HL-60/S4 treated with retinoic acid at 250 ng/mL for 4 days and 3 days (cell line): ENCODE results near the gene AOPEP.
"Not testable (repeated sequence)": the region's sequence is repeated elsewhere in the genome, so short reads cannot be mapped to it uniquely, and the experiment has no call there.

Experiments
- in situ Hi-C: fragments of 300-500 bp; cut with MboI; formaldehyde crosslinking; loops from 2 replicates; pipeline ENCODE4 v1.7.0; 2022; ENCODE audit warnings: low sequenced_read_pairs

The AOPEP gene

DNA sequence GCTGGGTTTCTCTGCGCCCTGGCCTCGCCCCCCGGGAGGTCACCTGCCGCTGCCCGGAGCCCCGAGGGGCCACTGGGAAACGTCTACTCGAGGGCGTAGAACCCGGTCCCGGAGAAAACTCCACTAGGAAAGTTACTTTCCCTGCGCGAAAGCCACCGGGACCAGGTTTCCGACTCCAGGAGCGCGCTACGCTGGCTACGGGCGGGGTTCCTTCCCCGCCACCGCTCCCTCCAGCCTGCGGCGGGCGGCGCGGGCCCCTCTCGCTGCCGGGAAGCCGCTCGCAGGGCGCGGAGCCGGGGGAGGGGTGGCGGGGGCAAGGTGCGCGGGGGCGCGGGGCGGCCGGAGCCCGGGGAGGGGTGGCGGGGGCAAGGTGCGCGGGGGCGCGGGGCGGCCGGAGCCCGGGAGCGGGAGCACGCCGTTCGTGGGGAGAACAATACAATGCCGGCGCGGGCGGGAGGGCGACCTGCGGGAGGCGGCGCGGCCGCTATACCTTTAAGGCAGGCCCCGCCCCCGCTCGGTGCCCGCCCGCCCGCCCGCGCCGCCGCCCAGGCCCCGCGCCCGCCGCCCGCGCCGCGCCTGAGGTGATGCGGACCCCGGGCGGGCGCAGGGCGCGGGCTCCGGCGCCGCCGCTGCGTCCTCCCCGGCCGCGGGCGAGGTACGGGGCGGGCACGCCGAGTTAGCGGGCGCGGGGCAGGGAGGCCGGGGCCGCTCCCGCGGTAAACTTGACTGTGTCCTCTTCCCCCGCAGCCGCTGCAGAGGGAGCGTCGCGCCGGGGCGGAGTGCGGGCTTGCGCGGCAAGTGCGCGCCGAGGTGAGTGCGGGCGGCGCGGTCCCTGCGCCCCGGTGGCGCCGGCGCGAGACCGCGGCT is 278.1 kb downstream of the AOPEP start:
- in situ Hi-C loops, result no loop called here

DNA sequence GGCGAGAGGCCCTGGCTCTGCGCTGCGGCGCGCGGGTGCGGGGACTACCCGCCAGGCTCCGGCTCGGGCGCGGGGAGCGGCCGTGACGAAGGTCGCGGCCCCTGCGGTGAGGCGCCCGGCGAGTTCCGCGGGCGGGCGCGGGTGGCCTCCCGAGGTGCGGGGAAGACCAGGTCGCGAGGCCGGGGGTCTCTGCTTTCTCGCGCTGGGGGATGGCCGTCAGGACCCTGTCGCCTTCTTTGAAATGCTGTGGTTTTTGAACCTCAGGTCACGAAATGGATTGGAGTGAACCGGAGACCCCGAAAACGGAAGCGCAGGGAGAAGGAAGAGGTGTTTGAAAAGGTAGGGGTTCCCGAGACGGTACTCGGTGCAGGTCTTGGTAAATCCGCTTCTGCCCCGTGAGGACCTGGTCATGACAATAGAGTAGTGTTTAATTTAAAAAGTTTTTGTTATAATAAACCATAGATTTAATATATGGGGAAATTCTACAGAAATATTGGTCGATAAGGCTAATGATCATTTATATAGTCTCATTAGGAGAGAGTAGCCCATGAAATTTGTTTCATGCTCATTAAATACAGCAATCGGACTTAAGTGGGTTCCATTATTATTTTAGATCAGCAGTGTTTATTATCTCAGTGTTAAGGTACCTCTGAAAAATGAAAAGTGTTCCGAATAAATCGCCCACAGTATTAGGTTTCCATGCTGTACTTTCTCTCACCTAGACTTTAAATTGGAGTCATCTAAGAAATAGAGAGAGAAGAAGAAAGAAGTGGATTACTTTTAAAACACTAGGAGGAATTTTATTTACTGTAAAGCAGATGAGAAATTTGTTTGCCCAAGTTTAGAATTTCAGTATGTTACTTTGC is 279.0 kb downstream of the AOPEP start:
- in situ Hi-C loops, result no loop called here

DNA sequence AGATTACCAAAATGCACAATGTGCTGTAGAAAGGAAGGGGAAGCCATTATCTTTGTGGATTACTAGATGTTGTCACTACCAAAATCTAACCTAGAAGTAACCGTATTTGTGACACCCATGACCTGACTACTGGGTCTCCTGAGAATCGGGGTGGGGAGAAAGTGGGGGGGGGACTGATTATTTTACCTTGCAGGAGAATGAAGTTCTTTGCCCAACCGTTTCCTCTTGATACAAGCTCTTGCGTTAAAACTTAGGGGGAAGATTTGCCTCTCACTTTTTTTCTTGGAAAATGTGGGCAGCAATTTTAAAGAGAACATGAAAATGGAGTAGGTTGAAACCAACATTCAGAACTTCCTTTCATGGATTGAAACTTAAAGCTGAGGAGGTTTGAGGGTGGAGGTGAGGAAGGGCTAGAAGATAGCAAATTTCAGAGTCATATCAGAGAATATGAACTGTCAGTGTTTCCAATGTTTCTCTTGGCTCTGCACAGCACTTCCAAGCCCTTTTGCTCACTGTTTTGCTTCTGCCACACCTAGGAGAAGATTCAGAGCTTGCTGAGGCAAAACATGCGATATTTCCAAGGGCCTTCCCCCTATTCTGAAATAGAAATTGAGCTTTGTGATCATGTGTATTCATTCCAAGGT is 280.8 kb downstream of the AOPEP start:
- in situ Hi-C loops, result no loop called here

DNA sequence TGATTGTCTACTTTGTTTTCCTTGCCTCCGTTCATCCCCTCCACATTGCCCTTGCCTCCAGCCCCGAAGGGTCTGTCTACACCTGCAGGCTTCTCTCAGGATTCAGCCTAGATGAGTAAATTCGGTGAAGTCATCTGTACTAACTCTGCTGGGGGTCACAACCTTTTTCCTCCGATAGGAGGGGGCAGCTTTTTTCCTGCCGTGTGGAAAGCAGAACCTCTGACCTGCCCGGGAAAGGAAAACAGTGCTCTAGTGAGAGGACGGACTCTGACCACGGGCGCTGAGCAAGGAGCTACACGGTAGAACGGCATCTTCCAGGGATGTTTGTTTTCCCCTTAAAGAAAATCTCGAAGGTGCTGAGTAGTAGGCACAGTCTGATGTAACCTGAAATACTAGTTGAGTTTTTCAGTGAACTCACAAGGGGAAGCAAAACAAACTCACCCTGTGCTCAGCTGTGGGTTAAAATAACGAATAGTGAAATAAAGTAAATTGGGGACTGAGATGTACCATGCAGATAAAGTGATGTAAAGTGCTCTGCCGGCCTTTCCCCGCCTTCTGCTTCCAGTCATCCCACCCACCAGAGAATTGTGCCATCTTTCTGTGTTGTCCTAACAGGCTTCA is 281.8 kb downstream of the AOPEP start:
- in situ Hi-C loops, result no loop called here

DNA sequence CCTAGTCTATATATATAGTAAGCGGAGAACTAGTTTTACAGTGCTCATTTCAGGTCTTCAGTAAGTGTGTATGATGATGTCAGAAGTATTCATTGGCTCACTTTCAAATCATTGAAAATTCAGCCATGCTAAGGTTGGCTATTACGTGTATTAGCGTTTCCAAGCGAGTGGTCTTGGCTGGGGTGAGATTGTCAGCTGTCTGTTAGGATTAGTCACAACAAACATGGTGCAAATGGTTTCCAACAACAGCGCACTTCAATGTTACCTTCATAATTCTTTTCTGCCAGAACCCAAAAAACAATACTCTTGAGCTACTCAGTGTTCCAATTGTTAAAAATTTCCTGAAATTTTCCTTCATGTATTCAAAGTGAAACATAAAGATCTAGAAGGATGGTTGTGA is 283.0 kb downstream of the AOPEP start:
- in situ Hi-C loops, result no loop called here

DNA sequence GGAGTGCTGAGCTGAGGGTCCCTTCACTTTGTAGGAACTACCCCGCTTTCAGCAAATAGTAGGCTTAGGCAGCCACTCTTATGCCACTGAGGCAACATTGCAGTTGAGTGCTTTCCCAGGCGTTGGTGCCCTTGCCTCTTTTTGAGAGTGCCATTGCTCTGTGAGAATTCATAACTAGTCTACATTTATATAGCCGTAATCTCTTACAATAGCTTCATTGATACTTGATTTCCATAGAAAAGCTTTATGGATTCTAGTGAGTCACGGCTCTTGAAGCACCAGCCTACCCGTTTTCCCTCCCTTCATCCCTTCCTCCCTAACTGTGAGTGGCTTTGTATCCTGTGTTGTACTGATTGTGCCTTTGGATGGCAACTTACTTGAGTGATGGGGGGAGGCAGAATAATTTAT is 283.9 kb downstream of the AOPEP start:
- in situ Hi-C loops, result no loop called here

DNA sequence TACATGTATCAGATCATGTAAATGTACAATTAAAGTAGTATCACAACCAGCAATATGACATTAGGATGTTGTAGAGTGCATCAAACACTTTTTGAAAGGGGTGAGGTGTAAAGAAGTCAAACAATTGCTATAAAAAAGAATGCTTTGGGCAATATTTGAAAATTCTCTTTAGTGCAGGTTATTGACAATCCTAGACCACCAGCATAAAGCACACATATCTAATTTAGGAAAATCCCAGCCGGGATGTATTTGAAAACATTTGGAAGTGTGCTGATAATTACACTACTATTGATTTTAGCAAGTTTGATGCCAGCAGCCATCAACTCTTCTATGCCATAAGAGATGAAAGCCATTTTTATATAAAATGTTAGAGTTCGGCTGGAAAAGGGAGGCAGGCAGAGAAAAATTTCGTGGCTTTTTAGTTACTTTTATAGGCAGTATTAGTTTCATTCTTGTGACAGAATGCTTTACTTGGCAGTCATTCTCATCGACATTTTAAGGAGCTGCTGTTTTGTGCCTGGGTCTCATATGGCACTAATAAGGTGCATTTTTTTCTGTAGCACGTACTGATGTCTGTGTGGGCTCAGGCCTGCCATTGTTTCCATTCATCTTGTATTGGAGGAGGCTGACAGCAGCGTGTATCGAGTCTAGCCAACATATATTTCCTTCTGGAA is 285.7 kb downstream of the AOPEP start:
- in situ Hi-C loops, result no loop called here

DNA sequence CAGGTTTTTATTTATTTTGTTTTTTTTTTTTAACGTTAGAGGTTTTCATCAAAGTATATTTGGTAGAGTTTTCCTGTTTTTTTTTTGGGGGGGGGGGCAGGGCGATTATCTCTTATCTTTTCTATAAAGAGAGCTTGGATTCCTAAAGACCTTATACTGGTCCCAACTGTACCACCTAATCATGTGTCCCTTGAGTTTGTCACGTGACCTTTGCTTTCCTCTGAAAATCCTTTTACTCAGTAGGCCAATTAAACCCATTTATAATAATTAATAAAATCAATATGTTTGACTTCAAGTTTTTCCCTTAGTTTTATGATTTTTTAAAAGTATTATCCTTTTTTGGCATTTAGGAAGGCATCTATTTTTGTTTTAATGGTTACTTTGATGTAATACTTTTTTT is 286.4 kb downstream of the AOPEP start:
- in situ Hi-C loops, result no loop called here

DNA sequence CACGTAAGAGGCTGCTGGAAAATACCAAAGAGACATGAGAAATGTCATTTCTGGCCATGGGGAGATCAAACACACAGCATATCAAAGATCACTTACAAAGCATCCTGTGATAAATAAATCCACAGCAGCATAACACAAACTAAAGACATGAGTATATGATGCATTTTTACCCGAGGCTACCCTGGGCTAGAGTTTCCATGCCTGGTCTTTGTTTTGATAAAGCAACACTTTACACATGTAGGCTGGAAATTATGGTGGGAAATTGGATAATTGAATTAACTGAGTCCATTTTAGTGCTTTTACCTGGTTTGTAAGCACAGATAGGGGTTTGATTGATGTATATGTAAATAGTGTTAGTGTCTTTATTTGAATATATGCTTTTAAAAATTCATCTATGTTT is 288.4 kb downstream of the AOPEP start:
- in situ Hi-C loops, result no loop called here

DNA sequence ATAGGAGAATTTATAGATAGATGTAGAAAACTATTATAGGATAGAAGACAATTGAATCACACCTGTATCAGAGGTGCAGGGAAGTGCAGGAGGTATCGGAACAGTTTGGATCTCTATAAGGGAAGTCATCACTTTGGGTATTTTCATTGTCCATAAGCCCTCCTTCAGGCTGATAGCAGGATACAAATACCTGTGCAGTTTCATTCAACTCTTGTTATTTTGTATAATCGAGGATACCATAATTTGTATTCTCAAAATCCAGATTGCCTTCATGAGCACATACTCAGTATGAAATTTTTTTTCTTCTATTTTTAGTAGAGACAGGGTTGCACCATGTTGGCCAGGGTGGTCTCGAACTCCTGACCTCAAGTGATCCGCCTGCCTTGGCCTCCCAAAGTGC is 289.1 kb downstream of the AOPEP start:
- in situ Hi-C loops, result no loop called here

DNA sequence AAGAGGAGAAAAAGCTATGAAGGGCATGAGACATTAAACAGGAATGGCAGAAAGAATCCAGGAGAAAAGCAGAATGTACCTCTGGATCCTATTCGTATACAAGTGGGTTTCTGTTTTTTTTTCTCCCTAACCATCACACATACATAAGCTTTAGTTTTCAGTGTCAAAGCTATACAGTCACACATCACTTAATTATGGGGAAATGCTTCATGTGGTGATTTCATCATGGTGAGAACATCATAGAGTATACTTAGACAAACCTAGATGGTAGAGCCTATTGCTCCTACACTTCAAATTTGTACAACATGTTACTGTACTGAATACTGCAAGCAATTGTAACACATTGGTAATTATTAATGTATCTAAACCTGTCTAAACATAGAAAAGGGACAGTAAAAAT is 290.6 kb downstream of the AOPEP start:
- in situ Hi-C loops, result no loop called here

DNA sequence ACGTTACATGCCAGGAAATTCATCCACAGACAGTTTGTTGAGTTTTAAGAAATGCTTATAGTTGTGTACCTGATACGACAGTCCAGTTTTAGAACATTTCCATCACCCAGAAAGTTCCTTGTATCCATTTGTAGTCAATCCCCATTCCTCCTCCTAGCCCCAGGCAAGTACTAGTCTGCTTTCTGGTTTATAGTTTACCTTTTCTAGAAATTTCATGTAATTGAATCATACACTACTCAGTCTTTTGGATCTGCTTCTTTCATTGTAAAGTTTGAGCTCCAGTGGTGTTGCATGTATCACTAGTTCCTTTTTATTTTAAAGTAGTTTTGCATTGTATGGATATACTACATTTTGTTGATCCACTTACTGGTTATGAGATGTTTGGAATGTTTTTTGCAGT is 291.2 kb downstream of the AOPEP start:
- in situ Hi-C loops, result no loop called here

DNA sequence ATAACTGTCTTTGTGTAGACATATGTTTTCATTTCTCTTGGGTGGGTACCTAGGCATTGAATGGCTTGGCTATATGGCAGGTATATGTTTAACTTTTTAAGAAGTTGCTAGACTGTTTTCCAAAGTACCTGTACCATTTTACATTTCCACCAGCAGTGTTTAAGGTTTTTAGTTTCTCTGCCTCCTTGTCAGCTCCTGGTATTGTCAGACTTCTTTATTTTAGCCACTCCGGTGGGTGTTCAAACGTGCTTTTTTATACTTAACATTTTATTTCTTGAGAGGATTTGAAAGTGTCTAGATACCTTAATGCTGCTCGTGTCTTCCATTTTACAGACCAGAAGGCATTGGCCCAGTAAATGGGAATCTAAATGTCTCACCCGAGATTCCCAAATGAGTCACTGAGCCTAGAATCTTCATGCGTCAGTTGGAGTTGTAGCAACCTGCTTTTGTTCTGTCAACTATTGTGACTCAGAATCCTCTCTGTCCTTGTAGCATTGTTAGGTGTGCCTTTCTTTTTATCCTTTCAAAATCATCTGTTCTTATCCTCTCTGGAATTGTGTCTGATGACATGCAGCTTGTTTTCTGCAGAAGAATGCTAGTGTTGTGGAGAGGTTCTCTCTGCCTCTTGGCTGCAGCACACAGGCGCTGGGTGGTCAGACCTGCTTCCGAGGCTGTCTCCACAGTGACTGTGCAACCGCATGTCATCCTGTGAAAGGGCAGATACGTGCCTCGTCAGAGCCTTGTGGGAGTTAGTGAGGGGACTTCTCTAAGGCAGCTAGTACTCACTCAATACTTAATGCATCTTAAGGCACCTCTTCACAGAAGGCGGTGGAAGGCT is 291.8 kb downstream of the AOPEP start:
- in situ Hi-C loops, result no loop called here

DNA sequence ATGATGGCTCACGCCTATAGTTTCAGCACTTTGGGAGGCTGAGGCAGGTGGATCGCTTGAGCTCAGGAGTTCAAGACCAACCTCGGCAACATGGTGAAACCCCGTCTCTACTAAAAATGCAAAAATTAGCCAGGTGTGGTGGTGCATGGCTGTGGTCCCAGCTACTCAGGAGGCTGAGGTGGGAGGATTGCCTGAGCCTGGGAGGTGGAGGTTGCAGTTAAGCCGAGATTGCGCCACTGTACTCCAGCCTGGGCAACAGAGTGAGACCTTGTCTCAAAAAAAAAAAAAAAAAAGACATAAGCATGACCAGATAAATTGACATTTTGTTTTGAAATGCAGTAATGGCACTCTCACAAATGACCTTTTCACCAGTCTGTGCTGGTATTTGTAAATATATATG is 294.1 kb downstream of the AOPEP start:
- in situ Hi-C loops, result not testable (repeated sequence)

DNA sequence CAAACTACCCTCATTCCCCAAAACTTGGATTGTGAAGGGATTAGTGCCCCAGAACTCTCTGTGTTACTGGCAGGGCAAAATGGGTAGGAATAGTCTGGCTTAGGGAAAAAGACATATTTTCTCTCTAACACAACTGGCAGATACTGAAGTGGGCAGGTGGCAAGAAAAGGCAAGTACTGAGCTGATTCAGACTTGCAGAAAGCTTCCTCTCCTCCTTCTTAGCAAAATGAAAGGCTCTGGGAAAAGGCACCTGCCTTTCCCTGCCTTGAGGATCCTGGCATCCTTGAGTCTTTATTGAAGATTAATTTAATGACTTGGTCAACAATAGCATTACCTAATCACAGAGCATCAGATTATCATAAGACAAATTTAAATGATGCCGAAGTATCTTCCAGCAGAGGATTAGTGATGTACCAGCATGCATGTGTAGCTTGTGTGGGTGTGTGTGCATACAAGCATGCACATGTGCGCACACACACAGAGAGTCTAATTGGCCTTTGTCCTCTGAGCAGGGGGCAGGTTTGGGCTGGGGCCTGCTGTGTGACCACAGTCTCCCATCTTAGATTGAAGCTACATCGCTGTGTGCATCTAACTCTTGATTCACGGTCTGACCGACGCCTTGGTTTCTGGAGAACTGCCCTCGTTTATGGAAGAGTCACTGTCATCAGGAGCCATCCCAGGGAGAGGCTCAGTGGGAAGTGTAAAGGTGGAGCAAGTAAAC is 294.8 kb downstream of the AOPEP start:
- in situ Hi-C loops, result no loop called here

DNA sequence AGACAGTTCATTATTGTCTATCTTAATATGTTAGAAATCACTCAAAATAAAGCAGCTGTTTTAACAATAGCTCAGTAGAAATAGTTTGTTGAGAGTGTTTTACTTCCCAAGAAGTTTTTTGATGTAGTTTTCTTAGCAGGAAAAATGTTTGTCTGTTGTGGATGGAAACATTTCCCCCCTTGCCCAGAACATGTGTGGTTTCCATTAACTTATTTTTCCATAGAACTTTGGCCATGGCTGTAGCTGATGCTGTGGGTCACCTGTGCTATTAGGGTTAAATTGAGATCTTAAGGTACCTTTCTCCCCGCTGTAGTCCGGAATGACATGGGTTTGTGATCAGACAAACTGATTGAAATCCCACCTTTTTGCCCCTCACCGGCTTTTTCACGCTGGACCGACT is 296.2 kb downstream of the AOPEP start:
- in situ Hi-C loops, result no loop called here

DNA sequence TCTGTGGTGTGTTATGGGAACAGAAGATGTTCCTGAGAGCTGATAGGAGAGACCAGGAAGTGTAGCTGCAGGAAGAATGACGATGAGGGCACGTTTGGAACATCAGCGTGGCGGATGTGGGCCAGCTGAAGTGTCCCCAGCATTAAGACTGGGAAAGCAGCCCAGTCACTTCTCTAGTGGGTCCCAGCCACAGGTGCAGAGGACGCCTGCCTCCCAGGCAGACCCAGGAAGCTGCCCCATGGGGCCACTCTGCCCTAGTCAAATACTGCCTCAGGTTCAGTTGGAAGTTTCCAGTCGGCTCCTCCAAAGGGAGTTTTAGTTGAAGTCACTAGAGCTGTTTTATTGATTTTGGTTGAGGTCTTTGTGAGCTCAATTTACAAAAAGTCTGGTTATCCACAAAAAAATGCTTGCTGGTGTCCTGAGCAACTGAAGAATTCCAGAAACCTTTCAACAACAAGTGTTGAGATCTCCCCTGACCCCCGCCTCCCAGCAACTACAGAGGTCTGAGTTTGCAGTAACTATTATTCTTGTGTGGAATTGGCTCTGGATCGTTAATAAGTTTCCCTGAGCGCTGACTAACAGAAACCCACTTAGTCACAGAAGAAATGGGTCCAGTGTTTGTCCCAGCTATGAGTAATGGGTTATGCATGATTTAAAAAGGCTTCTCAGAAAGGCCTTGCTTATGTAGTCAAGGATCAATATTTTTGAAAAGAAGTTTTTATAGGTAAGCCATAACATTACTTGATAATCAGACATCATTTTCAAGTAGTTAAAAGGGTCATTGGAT is 296.9 kb downstream of the AOPEP start:
- in situ Hi-C loops, result no loop called here

DNA sequence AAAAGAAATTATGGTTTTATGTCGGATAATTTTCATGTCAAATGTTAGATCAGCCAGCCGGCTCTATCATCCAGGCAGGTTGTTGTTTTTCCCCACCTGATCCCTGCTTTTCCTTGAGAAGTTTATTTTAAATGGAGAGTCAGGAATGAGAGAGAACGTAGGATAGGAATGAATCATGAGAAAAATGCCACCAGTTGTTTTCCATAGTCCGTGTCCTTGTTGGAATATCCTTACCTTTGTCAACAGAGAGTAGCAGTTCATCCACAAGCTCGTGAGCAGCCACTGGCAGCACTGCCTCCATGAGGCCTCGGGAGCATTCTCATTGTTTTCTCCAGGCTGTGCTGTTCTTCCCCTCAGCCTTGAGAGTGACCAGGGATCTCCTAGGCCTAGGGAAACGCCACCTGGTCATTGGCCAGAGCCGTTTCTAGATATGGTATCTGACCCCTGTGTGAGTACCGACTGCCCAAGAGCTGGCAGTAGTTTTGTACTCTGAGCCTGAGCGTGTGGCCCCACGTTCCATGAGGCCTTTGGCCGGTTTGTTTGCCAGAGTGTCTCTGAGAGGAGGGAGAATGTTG is 297.7 kb downstream of the AOPEP start:
- in situ Hi-C loops, result no loop called here
